NT2/D1 (cell line): ENCODE measurements around the gene ZNF610.

ENCODE experiments used
- DNase-seq: peaks from one replicate; pipeline ENCODE4 v3.0.0-alpha.2; 2011; ENCODE audit warnings: low read depth, low spot score
- H3K27me3 ChIP-seq: 2 replicates; pipeline ENCODE4 v1.6.0; 2011; ENCODE audit warnings: mild to moderate bottlenecking; ENCODE audit not compliant: insufficient read length, insufficient read depth
- H3K36me3 ChIP-seq: 2 replicates; pipeline ENCODE4 v1.6.1; 2011; ENCODE audit warnings: mild to moderate bottlenecking, low read length, mixed read lengths; ENCODE audit not compliant: insufficient read depth, insufficient read length
- H3K4me1 ChIP-seq: 2 replicates; pipeline ENCODE4 v1.5.1; 2011; ENCODE audit not compliant: insufficient read depth, insufficient read length
- H3K4me3 ChIP-seq: 2 replicates; pipeline ENCODE4 v1.5.1; 2011; ENCODE audit warnings: low read depth; ENCODE audit not compliant: insufficient read length
- H3K9ac ChIP-seq: 2 replicates; pipeline ENCODE4 v1.6.0; 2011; ENCODE audit warnings: low read depth; ENCODE audit not compliant: insufficient read length
- H3K9me3 ChIP-seq: 2 replicates; pipeline ENCODE4 v1.5.1; 2011; ENCODE audit warnings: mild to moderate bottlenecking, low read length; ENCODE audit not compliant: insufficient read depth
- SUZ12 ChIP-seq: IDR thresholded peaks from 2 replicates; pipeline ENCODE4 v1.6.1; 2011; ENCODE audit not compliant: insufficient read length, insufficient read depth; ENCODE audit errors: extremely low read depth
- YY1 ChIP-seq: IDR thresholded peaks from 2 replicates; pipeline ENCODE4 v1.6.1; 2011; ENCODE audit not compliant: insufficient read length, insufficient read depth
- ZNF274 ChIP-seq: IDR thresholded peaks from 2 replicates; pipeline ENCODE4 v1.6.1; 2011; ENCODE audit warnings: mild to moderate bottlenecking, low read depth, low read length

The ZNF610 gene

DNA sequence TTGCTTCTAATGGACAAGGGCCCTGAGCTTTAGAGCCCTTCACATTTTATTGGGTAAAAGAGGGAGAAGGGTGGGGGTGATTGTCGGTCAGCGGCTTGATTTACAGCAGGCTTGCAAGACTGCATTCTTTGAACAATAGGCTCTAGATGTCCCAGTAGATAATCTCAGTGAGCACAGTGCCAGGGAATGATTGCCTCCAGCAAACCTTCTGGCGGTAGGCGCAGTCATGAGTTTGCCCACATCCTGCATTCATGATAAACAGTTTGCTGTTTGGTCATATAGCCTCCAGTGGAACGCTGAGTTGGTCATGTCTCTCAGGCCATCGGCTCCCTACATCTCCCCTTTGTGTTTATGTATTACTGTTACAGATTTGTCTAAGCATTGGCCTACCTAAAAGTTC, 74.2 kb downstream of the ZNF610 start:
- no peaks in the 10 kb centered on the region for H3K4me1 ChIP-seq
- TF ChIP-seq YY1, result no peak
- TF ChIP-seq ZNF274, result no peak
- H3K9me3 ChIP-seq, result peaks cover 57% of the 10 kb centered on the region
- no peaks in the 10 kb centered on the region for H3K27me3 ChIP-seq
- H3K36me3 ChIP-seq, result peaks cover 86% of the 10 kb centered on the region
- no peak for DNase-seq
- no peak overlapping the region for H3K4me3 ChIP-seq
- H3K9ac ChIP-seq, result no peak overlapping the region

DNA sequence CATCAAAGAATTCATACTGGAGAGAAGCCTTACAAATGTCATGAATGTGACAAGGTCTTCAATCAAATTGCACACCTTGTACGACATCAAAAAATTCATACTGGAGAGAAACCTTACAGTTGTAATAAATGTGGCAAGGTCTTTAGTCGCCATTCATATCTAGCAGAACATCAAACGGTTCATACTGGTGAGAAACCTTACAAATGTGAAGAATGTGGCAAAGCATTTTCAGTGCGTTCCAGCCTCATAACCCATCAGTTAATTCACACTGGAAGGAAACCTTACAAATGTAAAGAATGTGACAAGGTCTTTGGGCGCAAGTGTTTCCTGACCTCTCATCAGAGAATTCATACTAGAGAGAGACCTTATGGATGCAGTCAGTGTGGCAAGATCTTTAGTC, 79.7 kb downstream of the ZNF610 start:
- no peak overlapping the region for H3K4me3 ChIP-seq
- H3K27me3 ChIP-seq, result no peaks in the 10 kb centered on the region
- H3K9me3 ChIP-seq, result peaks cover 69% of the 10 kb centered on the region
- DNase-seq, result no peak
- no peaks in the 10 kb centered on the region for H3K4me1 ChIP-seq
- no peak for TF ChIP-seq YY1
- TF ChIP-seq SUZ12, result no peak
- peak; percentile 41; the same call in 1 of the 2 replicates for TF ChIP-seq ZNF274
- no peak overlapping the region for H3K9ac ChIP-seq
- H3K36me3 ChIP-seq, result peaks cover 42% of the 10 kb centered on the region
